Measurements from ENCODE around the gene CPXM2. TPM values are rescaled to one million over a fixed set of nuclear protein-coding genes. Genes with fewer than 3 reads are reported as not detected.

The CPXM2 gene
- polyA plus RNA-seq, 3 donors, result not detected

GRCh38 chr10:123863183-123863575 is 28.4 kb downstream of the CPXM2 start:
- intact Hi-C loops (cut with micrococcal nuclease), result no loop called here
- no peaks in the 10 kb centered on the region for H3K27me3 ChIP-seq (ENCODE audit: control insufficient read depth in 2 of 2, insufficient read depth in 2 of 2, low read length in 2 of 2)

GRCh38 chr10:123862421-123863182 is 29.0 kb downstream of the CPXM2 start:
- intact Hi-C loops (cut with micrococcal nuclease), result no loop called here
- Mint-ChIP-seq H3K4me3 (no peak overlapping the region), H3K27me3 (ENCODE audit: low read depth in 3 of 3) (peaks cover 1 to 11% (median 6%) of the 10 kb centered on the region in 3 donors), H3K9me3 (peaks cover 0 to 2% (median 0%) of the 10 kb centered on the region in 7 donors), H3K4me1 (no peaks in the 10 kb centered on the region), H3K36me3 (no peaks in the 10 kb centered on the region), H3K27ac (no peak overlapping the region)
- Histone ChIP-seq H3K27me3 (ENCODE audit: control insufficient read depth in 2 of 2, insufficient read depth in 2 of 2, low read length in 2 of 2) (no peaks in the 10 kb centered on the region), H3K36me3 (replicated peaks in 1 of 2; ENCODE audit: control insufficient read depth in 1 of 2, insufficient read depth in 2 of 2, low read length in 2 of 2) (no peaks in the 10 kb centered on the region), H3K4me1 (ENCODE audit: control insufficient read depth in 1 of 2, insufficient read depth in 2 of 2, low read length in 2 of 2) (no peaks in the 10 kb centered on the region), H4K20me1 (ENCODE audit: insufficient read depth, low read length) (no peaks in the 10 kb centered on the region), H3K4me2 (replicated peaks; ENCODE audit: extremely low read depth, low read length, poor library complexity, severe bottlenecking) (no peak overlapping the region), H2AFZ (ENCODE audit: insufficient read depth, low read depth, low read length, poor library complexity, severe bottlenecking) (no peak overlapping the region), H3K9me3 (replicated peaks in 1 of 2; ENCODE audit: control insufficient read depth in 1 of 2, insufficient read depth in 1 of 2, low read length in 2 of 2) (no peaks in the 10 kb centered on the region), H3K9ac (ENCODE audit: insufficient read depth, low read length, poor library complexity, severe bottlenecking) (no peak overlapping the region), H3K79me2 (ENCODE audit: insufficient read depth, low read length) (no peaks in the 10 kb centered on the region), H3K27ac (ENCODE audit: low read depth in 1 of 2, low read length in 2 of 2) (no peak overlapping the region), H3K4me3 (replicated peaks in 1 of 3; ENCODE audit: low read depth in 2 of 3, low read length in 3 of 3) (no peak overlapping the region)
- 100% methylated on average over 3 of the region's 9 CpGs for WGBS (ENCODE audit: insufficient coverage)
- no peak for TF ChIP-seq CTCF (IDR thresholded peaks at IDR 0.05)
- no peak for DNase-seq

More at GRCh38 chr10:123863183-123863575, 28.4 kb downstream of the CPXM2 start:
- Histone ChIP-seq H3K4me1 (ENCODE audit: control insufficient read depth in 1 of 2, insufficient read depth in 2 of 2, low read length in 2 of 2) (no peaks in the 10 kb centered on the region), H2AFZ (ENCODE audit: insufficient read depth, low read depth, low read length, poor library complexity, severe bottlenecking) (no peak overlapping the region), H3K4me3 (replicated peaks in 1 of 3; ENCODE audit: low read depth in 2 of 3, low read length in 3 of 3) (no peak overlapping the region), H3K9ac (ENCODE audit: insufficient read depth, low read length, poor library complexity, severe bottlenecking) (no peak overlapping the region), H3K36me3 (replicated peaks in 1 of 2; ENCODE audit: control insufficient read depth in 1 of 2, insufficient read depth in 2 of 2, low read length in 2 of 2) (no peaks in the 10 kb centered on the region), H3K9me3 (replicated peaks in 1 of 2; ENCODE audit: control insufficient read depth in 1 of 2, insufficient read depth in 1 of 2, low read length in 2 of 2) (no peaks in the 10 kb centered on the region), H3K27ac (ENCODE audit: low read depth in 1 of 2, low read length in 2 of 2) (no peak overlapping the region), H3K79me2 (ENCODE audit: insufficient read depth, low read length) (no peaks in the 10 kb centered on the region), H3K4me2 (replicated peaks; ENCODE audit: extremely low read depth, low read length, poor library complexity, severe bottlenecking) (no peak overlapping the region), H4K20me1 (ENCODE audit: insufficient read depth, low read length) (no peaks in the 10 kb centered on the region)
- no peak for TF ChIP-seq CTCF (IDR thresholded peaks at IDR 0.05)
- H3K36me3 Mint-ChIP-seq, result no peaks in the 10 kb centered on the region
- H3K27ac Mint-ChIP-seq, result no peak overlapping the region
- H3K4me3 Mint-ChIP-seq, result no peak overlapping the region
- DNase-seq, result no peak
- peaks cover 0 to 2% (median 0%) of the 10 kb centered on the region in 7 donors for H3K9me3 Mint-ChIP-seq
- no peaks in the 10 kb centered on the region for H3K4me1 Mint-ChIP-seq
- peaks cover 1 to 11% (median 6%) of the 10 kb centered on the region in 3 donors for H3K27me3 Mint-ChIP-seq (ENCODE audit: low read depth in 3 of 3)
- WGBS (ENCODE audit: insufficient coverage), result 100% methylated on average over 4 of the region's 8 CpGs
